ENCODE data around the gene CDCA8. TPM values are rescaled to one million over a fixed set of nuclear protein-coding genes. Genes with fewer than 3 reads are reported as not detected.

CDCA8 gene
- total and polyA plus RNA-seq, 9 of the 15 experiments (the other 6 are each of a cell fraction or from before 2014, with no cell fraction given) = 26.4 to 148 (median 81.8) TPM

GRCh38 chr1:37701051-37701450, 8.7 kb downstream of the CDCA8 start:
- TF ChIP-seq, protein P1, sequence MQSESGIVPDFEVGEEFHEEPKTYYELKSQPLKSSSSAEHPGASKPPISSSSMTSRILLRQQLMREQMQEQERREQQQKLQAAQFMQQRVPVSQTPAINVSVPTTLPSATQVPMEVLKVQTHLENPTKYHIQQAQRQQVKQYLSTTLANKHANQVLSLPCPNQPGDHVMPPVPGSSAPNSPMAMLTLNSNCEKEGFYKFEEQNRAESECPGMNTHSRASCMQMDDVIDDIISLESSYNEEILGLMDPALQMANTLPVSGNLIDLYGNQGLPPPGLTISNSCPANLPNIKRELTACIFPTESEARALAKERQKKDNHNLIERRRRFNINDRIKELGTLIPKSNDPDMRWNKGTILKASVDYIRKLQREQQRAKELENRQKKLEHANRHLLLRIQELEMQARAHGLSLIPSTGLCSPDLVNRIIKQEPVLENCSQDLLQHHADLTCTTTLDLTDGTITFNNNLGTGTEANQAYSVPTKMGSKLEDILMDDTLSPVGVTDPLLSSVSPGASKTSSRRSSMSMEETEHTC (IDR thresholded peaks at IDR 0.05) = no peak
- TF ChIP-seq SUPT5H (IDR thresholded peaks at IDR 0.05) (peak; percentile 33; the same call in 1 of the 2 replicates), PREB (CRISPR knock-in tag; IDR thresholded peaks at IDR 0.05) (no peak), POLR2AphosphoS5 (IDR thresholded peaks at IDR 0.05; ENCODE audit: control insufficient read depth, insufficient read depth, low read depth, low read length) (0 out of 2 replicates have a peak, but pooled peaks have one; percentile 13), RBM34 (IDR thresholded peaks at IDR 0.05; ENCODE audit: borderline replicate concordance, insufficient read depth, low read length) (no peak), ZNF133 (CRISPR knock-in tag; IDR thresholded peaks at IDR 0.05) (no peak)
- TF ChIP-seq, protein P2, sequence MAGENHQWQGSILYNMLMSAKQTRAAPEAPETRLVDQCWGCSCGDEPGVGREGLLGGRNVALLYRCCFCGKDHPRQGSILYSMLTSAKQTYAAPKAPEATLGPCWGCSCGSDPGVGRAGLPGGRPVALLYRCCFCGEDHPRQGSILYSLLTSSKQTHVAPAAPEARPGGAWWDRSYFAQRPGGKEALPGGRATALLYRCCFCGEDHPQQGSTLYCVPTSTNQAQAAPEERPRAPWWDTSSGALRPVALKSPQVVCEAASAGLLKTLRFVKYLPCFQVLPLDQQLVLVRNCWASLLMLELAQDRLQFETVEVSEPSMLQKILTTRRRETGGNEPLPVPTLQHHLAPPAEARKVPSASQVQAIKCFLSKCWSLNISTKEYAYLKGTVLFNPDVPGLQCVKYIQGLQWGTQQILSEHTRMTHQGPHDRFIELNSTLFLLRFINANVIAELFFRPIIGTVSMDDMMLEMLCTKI (IDR thresholded peaks at IDR 0.05; ENCODE audit: partially characterized antibody) = no peak

More at GRCh38 chr1:37701051-37701450, 8.7 kb downstream of the CDCA8 start:
- intact Hi-C loops (cut with micrococcal nuclease) = no loop called here
- Histone ChIP-seq H3K9me3 (replicated peaks; ENCODE audit: control insufficient read depth, insufficient read depth, low read depth, low read length) (no peaks in the 10 kb centered on the region), H2AFZ (ENCODE audit: low read depth, low read length) (no peak overlapping the region), H3K4me2 (ENCODE audit: insufficient read depth, low read length) (no peak overlapping the region), H4K20me1 (replicated peaks; ENCODE audit: control insufficient read depth, insufficient read depth, low read length) (no peaks in the 10 kb centered on the region), H3K36me3 (ENCODE audit: control insufficient read depth, insufficient read depth, low read length) (peaks cover 91% of the 10 kb centered on the region), H3K9me1 (ENCODE audit: control insufficient read depth, insufficient read depth, low read length) (no peaks in the 10 kb centered on the region), H3K27me3 (ENCODE audit: control insufficient read depth in 2 of 2, insufficient read depth in 2 of 2, low read length in 2 of 2) (no peaks in the 10 kb centered on the region), H3K27ac (ENCODE audit: extremely low read depth, low read depth, low read length) (no peak overlapping the region), H3K4me3 (no peak overlapping the region), H3K9ac (ENCODE audit: insufficient read depth in 1 of 2, low read depth in 2 of 2, low read length in 2 of 2) (no peak overlapping the region), H3K4me1 (replicated peaks in 1 of 2; ENCODE audit: control insufficient read depth in 2 of 2, insufficient read depth in 2 of 2, low read length in 2 of 2) (no peaks in the 10 kb centered on the region), H3K79me2 (ENCODE audit: control insufficient read depth, insufficient read depth, low read length) (peaks cover 6% of the 10 kb centered on the region; the same call in 1 of the 3 replicates)
- DNase-seq (ENCODE audit: extremely low read depth in 1 of 4, low spot score in 3 of 4) (no peak), ATAC-seq (no peak), FAIRE-seq (no peak)
- WGBS (ENCODE audit: insufficient coverage, low coverage, missing lambda C conversion rate) = 51% methylated on average over 2 of the region's 2 CpGs
- ChIA-PET POLR2A (interaction anchor here (0.6 to 4.7 kb wide), 4 partner anchors 9 to 994 kb away, joined by 3 to 40 read pairs (median 16); partner anchors contain the start of gene CDCA8), CTCF (ENCODE audit: low intra/inter-chr PET ratio) (interaction anchor here (0.7 kb wide), 1 partner anchor 115 kb away, joined by 3 read pairs; no protein-coding TSS in a partner anchor)
- in situ Hi-C loops (cut with MboI) = no loop called here
- no TSS peak for BruUV-seq (replicated peaks)

All from K562 (cell line).